ENCODE results near the gene ZNF516.

Gene ZNF516

GRCh38 chr18:76348267-76349066 is 146.6 kb downstream of the ZNF516 start:
- DNase-seq (ENCODE audit: low read depth in 4 of 4, low spot score in 1 of 4) = no peak

- DNase-seq (ENCODE audit: low read depth in 4 of 4, low spot score in 1 of 4) = no peak
These were observed 147.7 kb downstream of the ZNF516 start for GRCh38 chr18:76347341-76347740.

- no peak for DNase-seq (ENCODE audit: low read depth in 4 of 4, low spot score in 1 of 4)
These were observed 148.4 kb downstream of the ZNF516 start for GRCh38 chr18:76346490-76347130.

GRCh38 chr18:76345901-76346300 is 149.1 kb downstream of the ZNF516 start:
- no peak for DNase-seq (ENCODE audit: low read depth in 4 of 4, low spot score in 1 of 4)

GRCh38 chr18:76343938-76344569 is 151.0 kb downstream of the ZNF516 start:
- no peak for DNase-seq (ENCODE audit: low read depth in 4 of 4, low spot score in 1 of 4)

- no peak for DNase-seq (ENCODE audit: low read depth in 4 of 4, low spot score in 1 of 4)
These were observed 154.6 kb downstream of the ZNF516 start for GRCh38 chr18:76340410-76340809.

- no peak for DNase-seq (ENCODE audit: low read depth in 4 of 4, low spot score in 1 of 4)
These were observed 155.8 kb downstream of the ZNF516 start for GRCh38 chr18:76339246-76339620.

- no peak for DNase-seq (ENCODE audit: low read depth in 4 of 4, low spot score in 1 of 4)
These were observed 156.3 kb downstream of the ZNF516 start for GRCh38 chr18:76338619-76339245.

- no peak for DNase-seq (ENCODE audit: low read depth in 4 of 4, low spot score in 1 of 4)
These were observed 157.0 kb downstream of the ZNF516 start for GRCh38 chr18:76338088-76338487.

- no peak for DNase-seq (ENCODE audit: low read depth in 4 of 4, low spot score in 1 of 4)
These were observed 159.0 kb downstream of the ZNF516 start for GRCh38 chr18:76335859-76336640.

- DNase-seq (ENCODE audit: low read depth in 4 of 4, low spot score in 1 of 4) = no peak
These were observed 166.9 kb downstream of the ZNF516 start for GRCh38 chr18:76328140-76328539.

GRCh38 chr18:76323891-76324290 is 171.2 kb downstream of the ZNF516 start:
- DNase-seq (ENCODE audit: low read depth in 4 of 4, low spot score in 1 of 4) = no peak

- DNase-seq (ENCODE audit: low read depth in 4 of 4, low spot score in 1 of 4) = no peak
These were observed 172.4 kb downstream of the ZNF516 start for GRCh38 chr18:76322686-76323085.

- DNase-seq (ENCODE audit: low read depth in 4 of 4, low spot score in 1 of 4) = no peak
These were observed 175.7 kb downstream of the ZNF516 start for GRCh38 chr18:76319366-76319765.

- DNase-seq (ENCODE audit: low read depth in 4 of 4, low spot score in 1 of 4) = no peak
These were observed 176.4 kb downstream of the ZNF516 start for GRCh38 chr18:76318607-76319006.

- no peak for DNase-seq (ENCODE audit: low read depth in 4 of 4, low spot score in 1 of 4)
These were observed 177.9 kb downstream of the ZNF516 start for GRCh38 chr18:76317136-76317535.

GRCh38 chr18:76315722-76316230 is 179.3 kb downstream of the ZNF516 start:
- DNase-seq (ENCODE audit: low read depth in 4 of 4, low spot score in 1 of 4) = no peak

- no peak for DNase-seq (ENCODE audit: low read depth in 4 of 4, low spot score in 1 of 4)
These were observed 180.5 kb downstream of the ZNF516 start for GRCh38 chr18:76314496-76314895.

GRCh38 chr18:76314015-76314414 is 181.0 kb downstream of the ZNF516 start:
- DNase-seq (ENCODE audit: low read depth in 4 of 4, low spot score in 1 of 4) = no peak

Data from stimulated activated CD4-positive, alpha-beta T cell treated with anti-CD3 and anti-CD28 coated beads, Interleukin-1b, Interleukin-23, amount 100 ng/mL, for 24 hours (primary cell).